ENCODE data around the gene CAMK1D.

Gene CAMK1D

DNA sequence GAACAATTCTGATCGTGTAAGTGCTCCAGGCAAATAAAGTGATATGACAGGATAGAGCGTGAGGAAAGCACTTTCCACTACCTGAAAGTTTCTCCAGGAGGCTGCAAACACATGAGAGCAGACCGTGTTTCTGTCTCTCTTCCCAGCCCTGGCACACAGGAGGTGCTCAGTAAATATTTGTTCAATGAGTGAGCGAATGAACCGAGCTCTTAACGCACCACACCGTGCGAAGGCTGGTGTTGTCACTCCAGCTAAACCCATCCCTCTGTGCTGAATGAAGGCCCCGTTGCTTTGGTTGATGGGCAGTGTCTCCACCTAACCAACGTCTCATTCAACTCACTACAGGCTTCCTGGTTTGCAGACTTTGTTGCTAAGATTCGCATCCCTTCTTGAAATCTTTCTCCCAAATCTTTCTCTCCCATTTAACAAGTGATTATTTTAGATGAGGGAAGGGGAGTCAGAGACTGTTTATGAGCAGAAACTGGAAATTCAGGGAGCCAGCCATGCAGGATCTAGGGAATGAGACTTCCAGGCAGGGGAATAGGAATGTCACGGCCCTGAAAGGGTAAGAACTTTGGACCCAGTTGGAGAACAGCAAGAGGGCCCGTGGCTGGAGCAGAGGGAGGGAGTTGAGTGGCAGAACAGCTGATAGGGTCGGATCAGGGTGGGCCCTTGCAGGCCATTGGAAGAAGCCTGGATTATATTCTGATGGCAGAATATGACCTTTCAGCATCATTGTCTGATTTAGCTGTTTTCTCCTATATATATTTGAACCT is 282.6 kb downstream of the CAMK1D start:
- TF ChIP-seq, protein P1, sequence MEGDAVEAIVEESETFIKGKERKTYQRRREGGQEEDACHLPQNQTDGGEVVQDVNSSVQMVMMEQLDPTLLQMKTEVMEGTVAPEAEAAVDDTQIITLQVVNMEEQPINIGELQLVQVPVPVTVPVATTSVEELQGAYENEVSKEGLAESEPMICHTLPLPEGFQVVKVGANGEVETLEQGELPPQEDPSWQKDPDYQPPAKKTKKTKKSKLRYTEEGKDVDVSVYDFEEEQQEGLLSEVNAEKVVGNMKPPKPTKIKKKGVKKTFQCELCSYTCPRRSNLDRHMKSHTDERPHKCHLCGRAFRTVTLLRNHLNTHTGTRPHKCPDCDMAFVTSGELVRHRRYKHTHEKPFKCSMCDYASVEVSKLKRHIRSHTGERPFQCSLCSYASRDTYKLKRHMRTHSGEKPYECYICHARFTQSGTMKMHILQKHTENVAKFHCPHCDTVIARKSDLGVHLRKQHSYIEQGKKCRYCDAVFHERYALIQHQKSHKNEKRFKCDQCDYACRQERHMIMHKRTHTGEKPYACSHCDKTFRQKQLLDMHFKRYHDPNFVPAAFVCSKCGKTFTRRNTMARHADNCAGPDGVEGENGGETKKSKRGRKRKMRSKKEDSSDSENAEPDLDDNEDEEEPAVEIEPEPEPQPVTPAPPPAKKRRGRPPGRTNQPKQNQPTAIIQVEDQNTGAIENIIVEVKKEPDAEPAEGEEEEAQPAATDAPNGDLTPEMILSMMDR (IDR thresholded peaks at IDR 0.05; ENCODE audit: insufficient read depth, low read length, missing control alignments): no peak
- no peak overlapping the region for H3K4me3 ChIP-seq (ENCODE audit: low read depth, low read length)
- ChIA-PET POLR2A (no interaction called here), CTCF (interaction anchor here (1.0 to 1.2 kb wide), 2 partner anchors 24 to 25 kb away, joined by 3 to 5 read pairs; no protein-coding TSS in a partner anchor)
- DNase-seq (ENCODE audit: low read depth, low spot score): no peak

DNA sequence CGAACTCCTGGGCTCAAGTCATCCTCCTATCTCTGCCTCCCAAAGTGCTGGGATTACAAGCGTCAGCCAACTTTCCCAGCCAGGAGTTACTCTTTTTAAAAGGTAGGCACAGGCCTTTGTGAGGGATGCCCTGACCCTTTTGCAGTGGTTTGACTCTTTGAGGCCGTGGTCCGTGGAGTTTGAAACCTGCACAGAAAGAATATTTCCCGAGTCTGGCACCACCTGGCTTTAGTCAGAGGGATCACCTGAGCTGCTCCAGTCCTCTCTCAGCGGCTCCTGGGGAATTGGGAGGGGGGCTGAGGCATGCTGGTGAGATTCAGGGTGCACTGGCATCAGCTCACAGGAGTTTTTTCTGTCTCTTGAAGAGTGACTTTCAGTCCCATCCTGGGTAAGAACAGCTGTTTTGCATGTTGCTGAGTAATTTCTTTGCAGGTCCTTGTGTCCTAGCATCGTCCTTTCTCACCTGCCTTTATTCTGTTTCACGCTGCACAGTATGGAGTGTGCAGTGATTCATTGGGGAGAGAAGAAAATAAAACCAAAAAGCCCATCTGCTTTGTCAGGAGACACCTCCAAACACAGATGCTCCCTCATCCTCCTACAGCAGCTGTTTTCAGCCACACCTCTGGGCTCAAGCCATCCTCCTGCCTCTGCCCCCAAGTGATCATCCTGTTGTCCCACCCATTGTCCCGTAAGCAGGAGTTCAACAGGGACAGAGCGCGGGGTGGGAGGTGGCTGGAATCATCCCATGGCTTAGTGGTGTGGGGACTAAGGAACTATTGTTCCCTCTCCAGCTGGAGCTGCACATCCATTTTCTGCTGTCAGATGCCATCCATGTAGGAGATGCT is 284.7 kb downstream of the CAMK1D start:
- no peak for DNase-seq (ENCODE audit: low read depth, low spot score)
- no peak overlapping the region for H3K4me3 ChIP-seq (ENCODE audit: low read depth, low read length)
- CTCF ChIA-PET: interaction anchor here (1.0 kb wide), 1 partner anchor 18 kb away, joined by 3 read pairs; no protein-coding TSS in a partner anchor
- TF ChIP-seq, protein P1 (IDR thresholded peaks at IDR 0.05; ENCODE audit: insufficient read depth, low read length, missing control alignments): no peak
- POLR2A ChIA-PET: no interaction called here

GRCh38 chr10:12634621-12634931 is 285.2 kb downstream of the CAMK1D start:
- TF ChIP-seq, protein P1 (IDR thresholded peaks at IDR 0.05; ENCODE audit: insufficient read depth, low read length, missing control alignments): no peak
- POLR2A ChIA-PET: no interaction called here
- CTCF ChIA-PET: interaction anchor here (1.0 kb wide), 1 partner anchor 17 kb away, joined by 3 read pairs; no protein-coding TSS in a partner anchor
- DNase-seq (ENCODE audit: low read depth, low spot score): no peak
- H3K4me3 ChIP-seq (ENCODE audit: low read depth, low read length): no peak overlapping the region

- DNase-seq (ENCODE audit: low read depth, low spot score): no peak
- ChIA-PET CTCF (interaction anchor here (0.6 kb wide), 1 partner anchor 9 kb away, joined by 3 read pairs; no protein-coding TSS in a partner anchor), POLR2A (no interaction called here)
- TF ChIP-seq, protein P1 (IDR thresholded peaks at IDR 0.05; ENCODE audit: insufficient read depth, low read length, missing control alignments): no peak
- H3K4me3 ChIP-seq (ENCODE audit: low read depth, low read length): no peak overlapping the region
Measured at GRCh38 chr10:12635127-12635541, 285.8 kb downstream of the CAMK1D start.

- DNase-seq (ENCODE audit: low read depth, low spot score): no peak
- POLR2A ChIA-PET: no interaction called here
- CTCF ChIA-PET: interaction anchor here (0.9 kb wide), 1 partner anchor 21 kb away, joined by 3 read pairs; no protein-coding TSS in a partner anchor
Measured at GRCh38 chr10:12636571-12636970, 287.2 kb downstream of the CAMK1D start.

More at GRCh38 chr10:12636571-12636970, 287.2 kb downstream of the CAMK1D start:
- no peak overlapping the region for H3K4me3 ChIP-seq (ENCODE audit: low read depth, low read length)
- TF ChIP-seq, protein P1 (IDR thresholded peaks at IDR 0.05; ENCODE audit: insufficient read depth, low read length, missing control alignments): no peak
